SIG-M5 treated with dmso at 0.1 percent for 504 hours (cell line): ENCODE data around the gene AGAP9.
"Not testable (repeated sequence)": the region's sequence is repeated elsewhere in the genome, so short reads cannot be mapped to it uniquely, and the experiment has no call there.

Experiments used
- DNase-seq: peaks from one replicate; lab custom pipeline; 2025; ENCODE audit not compliant: unreplicated experiment; lab: John Stamatoyannopoulos, UW

AGAP9 gene

DNA sequence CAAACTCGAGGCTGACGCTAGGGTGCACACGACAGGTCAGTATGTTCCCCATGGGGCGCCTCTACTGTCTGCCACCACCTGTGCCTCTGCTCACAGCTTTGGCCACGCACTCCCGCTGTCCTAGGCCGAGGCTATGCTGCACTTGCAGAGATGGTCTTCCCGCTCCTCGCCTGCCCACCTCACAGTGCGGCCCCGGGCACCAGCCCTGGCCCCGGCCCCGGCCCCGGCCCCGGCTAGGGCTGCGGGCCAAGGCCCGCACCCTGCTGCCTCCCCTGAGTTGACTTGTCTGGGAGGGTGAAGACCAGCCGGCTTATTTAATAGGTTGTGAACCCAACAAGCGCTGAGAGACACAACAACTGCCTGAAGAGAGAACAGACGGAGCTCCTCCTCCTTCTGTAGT lies at the start of gene AGAP9:
Gene AGAP9, minus strand, starts transcription at position 164 of the 400 bp plus-strand sequence. Its CDS starts 112 bp downstream, at position 52.
- not testable (repeated sequence) for DNase-seq

DNA sequence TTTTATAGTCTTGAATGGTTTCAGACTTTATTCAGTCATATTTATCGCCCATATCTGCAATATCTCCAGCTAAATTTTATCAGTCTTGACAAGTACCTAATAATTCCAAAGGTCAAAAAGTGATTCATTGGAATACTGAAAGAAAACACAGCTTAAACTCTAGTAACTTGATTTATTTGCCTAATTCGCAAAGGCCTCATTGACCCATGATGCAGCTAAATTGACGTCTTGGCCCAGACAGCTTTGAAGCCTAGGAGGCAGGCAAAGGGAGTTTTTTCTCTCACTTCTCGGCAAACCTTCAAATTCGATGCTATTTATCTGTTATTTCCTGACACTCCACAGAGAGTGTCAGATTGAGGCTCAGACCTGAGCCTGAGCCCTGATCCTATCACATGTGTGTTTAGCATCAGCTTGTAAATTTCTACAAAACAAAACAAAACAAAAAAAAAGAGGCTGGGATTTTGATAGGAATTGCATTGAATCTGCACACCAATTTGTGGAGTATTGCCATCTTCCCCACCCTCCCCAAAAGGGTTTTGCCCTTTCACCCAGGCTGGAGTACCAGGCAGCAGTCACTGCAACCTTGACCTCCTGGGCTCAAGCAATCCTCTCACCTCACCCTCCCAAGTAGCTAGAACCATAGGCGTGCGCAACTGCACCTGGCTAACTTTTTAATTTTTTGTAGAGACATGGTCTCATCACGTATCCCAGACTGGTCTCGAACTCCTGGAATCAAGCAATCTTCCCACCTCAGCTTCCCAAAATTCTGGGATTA lies 47.9 kb upstream of the AGAP9 start:
- DNase-seq = not testable (repeated sequence)

DNA sequence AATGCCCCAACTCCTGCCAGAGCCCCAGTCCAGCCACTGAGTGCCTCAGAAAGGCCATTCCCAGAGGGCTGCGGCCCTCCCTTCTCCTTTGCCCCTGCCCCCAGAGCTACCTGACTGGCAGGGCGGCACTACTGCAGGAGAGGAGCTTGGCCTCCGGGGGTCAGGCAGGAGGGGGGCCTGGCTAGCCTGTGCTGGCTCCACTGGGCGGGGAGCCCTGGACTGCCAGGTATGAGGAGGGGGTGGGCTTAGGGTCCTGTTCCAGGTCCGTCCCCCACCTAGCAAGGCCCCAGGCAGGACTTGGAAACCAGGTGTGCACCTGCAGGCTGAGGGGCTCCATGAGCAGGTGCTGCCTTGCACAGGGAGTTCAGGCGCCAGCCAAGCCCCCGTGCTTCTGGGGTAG lies 43.3 kb upstream of the AGAP9 start:
- not testable (repeated sequence) for DNase-seq

DNA sequence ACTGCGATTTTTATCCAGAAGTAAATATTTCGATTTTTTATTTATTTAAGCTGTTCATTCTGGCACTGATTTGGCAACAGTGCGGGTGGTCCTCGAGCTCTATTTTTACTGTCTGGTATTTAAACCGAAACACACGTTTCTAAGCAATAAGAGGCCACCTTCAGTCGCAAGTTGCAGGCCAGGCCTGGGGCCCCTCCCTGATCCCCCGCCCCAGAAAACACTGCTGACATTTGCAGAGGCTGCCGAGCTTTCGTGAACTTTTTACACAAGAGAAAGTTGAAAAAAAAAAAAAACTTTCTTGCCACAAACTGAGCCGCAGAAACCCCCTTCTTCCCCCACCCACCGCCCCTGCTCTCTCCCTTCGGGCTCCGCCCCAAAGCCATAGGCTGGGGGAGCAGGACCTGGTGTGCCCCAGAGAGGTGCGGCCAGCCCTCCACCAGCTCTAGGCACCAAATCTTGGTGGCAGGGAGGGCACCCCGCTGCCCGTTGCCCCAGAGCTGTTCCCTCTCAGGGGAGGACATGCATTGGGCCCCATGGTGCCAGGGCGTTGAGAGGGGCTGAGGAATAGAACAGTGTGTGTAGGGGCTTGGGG lies 42.8 kb upstream of the AGAP9 start:
- not testable (repeated sequence) for DNase-seq

DNA sequence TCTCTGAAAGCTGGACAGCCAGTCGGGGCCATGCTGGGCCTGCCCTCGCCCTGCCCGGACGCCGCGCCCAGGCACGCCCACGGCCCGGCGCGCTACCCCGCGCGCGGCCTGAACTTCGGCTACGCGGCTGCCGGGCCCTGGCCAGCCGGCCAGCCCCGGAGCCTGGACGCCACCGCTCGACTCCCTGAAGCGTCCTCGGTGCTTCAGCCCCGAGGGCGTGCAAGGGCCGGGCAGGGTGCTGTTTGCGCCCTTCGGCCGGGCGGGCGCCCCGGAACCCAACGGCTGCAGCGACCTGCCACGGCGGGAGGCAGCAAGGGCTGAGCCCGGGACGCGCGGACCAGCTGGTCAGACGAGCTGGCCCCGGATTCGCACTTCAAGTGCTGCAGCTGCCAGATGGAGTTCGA lies 42.1 kb upstream of the AGAP9 start:
- not testable (repeated sequence) for DNase-seq

DNA sequence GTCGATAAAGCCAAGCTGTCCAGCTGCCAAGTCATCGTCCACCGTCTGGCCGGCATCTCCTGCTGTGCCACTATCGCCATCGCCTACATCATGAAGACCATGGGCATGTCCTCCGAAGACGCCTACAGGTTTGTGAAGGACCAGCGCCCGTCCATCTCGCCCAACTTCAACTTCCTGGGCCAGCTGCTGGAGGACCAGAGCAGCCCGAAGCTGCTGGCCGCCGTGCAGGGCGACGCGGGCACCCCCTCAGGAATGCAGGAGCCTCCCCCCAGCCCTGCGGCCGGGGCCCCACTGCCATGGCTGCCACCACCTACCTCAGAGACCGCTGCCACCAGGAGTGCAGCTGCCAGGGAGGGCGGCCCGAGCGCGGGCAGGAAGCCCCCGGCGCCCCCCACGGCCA lies 41.5 kb upstream of the AGAP9 start:
- not testable (repeated sequence) for DNase-seq

DNA sequence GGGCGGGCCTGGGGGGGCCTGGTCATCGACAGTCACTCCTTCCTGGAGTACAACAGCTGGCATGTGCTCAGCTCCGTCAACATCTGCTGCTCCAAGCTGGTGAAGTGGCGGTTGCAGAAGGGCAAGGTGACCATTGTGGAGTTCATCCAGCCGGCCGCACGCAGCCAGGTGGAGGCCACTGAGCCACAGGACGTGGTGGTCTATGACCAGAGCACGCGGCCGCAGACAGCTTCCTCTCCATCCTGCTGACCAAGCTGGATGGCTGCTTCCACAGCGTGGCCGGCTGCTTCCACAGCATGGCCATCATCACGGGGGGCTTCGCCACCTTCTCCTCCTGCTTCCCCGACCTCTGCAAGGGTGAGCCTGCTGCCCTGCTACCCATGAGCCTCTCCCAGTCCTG lies 40.9 kb upstream of the AGAP9 start:
- not testable (repeated sequence) for DNase-seq

DNA sequence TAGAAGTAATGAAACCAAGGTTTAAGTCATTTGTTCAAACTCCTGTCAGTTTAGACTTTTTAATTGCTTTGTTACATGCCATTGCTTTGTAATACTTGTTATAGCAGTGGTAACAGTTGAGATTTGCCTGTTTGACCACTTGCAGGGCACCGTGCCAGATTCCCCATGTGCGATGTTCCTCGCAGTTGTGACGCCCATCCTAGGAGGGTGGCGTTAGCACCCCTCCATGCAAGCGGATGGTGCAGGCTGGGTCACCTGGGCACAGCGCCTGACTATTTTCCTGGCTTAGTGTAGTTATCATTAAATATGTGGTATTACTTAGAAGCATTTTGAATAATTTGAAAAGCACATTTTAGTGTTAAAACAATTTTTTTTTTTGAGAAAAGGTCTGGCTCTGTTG lies 37.0 kb upstream of the AGAP9 start:
- not testable (repeated sequence) for DNase-seq

DNA sequence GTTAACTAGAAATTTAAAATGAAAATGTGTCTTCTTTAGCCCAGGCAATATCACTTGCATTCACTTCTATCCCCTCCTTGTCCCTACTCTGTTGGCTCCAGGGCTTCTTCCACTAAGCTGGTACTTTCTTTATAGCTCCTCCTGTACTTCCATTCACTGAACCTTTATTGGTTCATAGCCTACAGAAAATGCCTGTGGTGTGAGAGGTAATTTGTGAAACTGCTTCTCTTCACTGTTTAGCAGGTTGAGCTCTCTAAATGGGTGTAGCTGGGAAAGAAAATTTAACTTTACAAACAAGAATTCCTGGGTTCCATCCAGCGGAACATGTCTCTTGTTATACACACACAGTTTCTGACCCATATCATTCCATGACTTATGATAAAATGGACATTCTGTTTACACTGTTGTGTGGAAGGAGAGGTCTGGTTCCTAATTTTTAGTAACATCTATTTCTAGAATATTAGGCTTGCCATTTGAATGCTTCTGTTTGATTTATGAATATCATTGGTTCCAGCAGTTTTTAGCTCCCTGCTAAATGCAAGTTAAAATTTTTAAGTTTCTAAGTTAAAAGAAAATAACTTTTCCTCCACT lies 36.4 kb upstream of the AGAP9 start:
- not testable (repeated sequence) for DNase-seq

DNA sequence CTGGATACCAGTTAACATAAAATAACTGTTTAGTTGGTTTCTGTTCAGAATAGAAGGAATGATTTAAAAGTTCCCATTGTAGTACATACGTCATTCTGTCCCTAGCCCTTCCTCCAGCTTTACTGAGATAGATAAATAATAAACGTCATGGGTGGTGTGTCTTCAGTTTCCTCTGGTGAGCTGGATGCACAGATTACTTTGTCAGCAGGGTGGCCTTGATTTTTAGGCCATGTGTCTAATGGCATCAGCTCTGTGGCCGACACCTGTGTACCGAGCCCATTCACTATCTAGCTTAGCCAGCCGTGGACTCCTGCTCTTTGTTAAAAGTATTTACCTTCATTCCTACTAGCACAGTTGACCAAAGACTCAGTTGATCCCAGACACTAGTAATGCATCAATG lies 34.7 kb upstream of the AGAP9 start:
- not testable (repeated sequence) for DNase-seq

DNA sequence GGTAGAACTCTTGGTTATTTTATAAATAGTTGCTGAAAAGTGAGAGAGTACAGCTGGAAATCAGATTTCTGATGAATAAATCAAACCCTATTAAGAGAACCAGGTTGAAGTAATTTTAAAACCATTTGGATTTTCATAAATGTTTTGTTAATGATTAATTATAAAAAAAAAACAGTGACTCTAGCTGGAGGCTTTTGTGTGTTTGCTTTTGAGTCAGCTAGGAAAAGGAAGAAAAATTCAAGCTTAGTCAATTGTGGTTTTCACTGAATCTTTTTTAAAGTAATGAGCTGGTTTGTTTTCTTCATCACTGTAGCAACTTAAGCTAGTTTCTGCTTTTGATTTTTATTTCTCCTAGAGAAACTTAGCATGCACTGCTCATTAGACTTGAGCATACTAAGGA lies 34.2 kb upstream of the AGAP9 start:
- DNase-seq = not testable (repeated sequence)

DNA sequence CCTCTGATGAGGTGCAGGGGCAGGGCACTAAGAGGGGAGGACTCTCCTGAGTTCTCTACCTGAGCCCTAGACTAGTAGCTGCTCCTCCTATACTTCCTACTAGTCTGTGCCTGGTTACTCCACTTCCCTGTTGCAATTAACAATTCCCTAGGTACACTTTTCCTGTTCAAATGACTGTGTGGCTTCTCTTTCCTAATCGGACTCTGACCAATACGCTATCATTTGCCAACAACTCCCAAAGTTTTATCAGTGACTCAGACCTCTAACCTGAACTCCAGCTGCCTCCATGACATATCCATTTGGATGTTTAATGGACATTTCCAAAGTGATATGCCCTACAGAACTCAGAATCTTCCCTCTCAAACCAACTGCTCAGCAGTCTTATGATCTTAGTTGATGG lies 31.9 kb upstream of the AGAP9 start:
- not testable (repeated sequence) for DNase-seq

DNA sequence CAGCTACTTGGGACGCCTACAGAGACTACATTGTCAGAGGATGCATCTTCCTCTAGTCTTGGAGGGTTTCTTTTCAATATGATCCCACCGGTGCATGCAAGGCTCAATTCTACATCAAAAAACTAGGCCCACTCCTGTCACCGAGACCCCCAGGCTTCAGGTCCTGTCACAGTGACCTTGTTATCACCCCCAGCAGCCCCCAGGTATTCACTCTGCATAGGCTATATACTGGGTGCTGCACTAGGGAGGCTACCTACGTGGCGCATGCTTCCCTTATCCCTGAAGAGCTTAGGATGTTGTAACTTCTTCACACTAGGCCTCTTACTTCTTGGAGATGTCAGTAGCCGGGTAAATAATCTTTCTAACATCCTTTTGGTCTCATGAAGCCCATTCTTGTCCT lies 31.1 kb upstream of the AGAP9 start:
- not testable (repeated sequence) for DNase-seq

DNA sequence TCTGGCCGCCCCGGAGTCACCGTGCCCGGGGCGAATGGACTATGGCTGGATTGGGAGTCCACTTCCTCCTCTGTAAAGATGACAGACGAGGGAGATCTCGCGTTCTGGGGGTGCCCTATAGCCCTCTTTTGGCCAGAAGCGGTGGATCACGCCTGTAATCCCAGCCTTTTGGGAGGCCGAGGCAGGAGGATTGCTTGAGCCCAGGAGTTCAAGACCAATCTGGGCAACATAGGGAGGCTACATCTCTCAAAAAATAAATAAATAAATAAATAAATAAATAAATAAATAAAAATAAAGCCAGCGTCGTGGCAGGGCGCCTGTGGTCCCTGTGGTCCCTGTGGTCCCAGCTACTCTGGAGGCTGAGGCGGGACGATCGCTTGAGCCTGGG lies 30.4 kb upstream of the AGAP9 start:
- DNase-seq = not testable (repeated sequence)

DNA sequence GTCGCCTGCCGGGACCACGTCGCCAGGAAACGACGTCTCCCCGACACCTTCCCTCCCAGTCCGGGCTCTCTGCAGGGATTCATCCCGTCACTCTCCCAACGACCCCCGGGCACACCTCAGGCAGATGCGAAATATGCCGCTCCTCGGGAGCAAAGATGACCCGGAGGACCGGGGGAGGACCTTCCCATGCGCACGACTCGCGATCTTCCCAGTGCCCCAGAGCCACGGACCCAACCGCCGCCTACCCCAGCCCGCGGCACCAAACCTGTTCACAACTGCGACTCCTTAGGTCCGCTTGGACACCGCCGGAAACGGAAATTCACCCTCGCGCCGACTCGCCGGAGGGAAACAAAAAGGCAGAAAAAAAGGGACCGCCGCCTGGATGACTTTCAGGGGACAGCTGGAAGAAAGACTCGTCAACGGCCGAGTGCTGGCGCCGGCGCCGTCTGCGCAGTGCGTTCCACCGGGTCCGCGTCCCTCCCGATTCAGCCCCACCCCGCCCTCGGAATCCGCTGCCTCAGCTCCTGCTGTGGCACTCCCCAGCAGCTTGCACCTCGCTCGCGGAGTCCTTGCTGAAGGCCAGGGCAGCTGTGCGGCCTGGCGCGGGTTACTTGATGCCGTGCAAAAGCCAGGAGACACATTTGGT lies 29.9 kb upstream of the AGAP9 start:
- peak; percentile 25 for DNase-seq

DNA sequence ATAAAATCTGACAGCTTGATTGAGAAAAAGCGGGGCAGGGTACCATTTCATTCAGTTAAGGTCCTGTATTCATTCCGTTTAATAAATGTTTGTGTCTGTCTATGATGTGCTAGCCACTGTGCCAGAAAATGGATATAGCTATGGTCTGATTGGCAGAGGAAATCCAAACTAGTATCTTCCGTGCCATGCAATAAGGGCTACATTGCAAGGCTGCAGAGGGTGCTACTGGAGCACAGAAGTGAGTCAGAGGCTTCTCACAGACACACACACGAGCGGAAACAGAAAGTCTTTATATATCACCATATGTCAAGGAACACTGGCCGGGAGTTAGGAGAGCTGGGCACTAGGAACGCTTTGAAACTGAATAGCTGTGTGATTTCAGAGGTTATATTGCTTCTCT lies 29.3 kb upstream of the AGAP9 start:
- DNase-seq = not testable (repeated sequence)

DNA sequence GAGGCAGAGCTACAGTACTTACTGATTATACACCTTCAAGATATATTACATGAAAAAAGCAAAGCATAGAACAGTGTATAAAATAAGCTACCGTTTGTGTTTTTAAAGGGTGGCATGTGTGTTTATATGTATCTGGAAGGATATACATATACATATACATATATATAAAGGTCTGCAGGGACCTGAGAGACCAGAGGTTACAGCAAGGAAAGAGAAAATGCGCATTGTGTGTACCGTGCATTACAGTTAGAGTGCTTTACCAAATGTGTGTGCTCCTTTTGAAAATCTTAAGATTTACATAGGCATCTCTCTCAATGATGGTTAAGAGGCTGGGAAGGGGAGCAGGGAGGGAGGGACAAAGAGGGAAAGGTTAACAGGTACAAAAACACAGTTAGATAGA lies 23.8 kb upstream of the AGAP9 start:
- DNase-seq = not testable (repeated sequence)

DNA sequence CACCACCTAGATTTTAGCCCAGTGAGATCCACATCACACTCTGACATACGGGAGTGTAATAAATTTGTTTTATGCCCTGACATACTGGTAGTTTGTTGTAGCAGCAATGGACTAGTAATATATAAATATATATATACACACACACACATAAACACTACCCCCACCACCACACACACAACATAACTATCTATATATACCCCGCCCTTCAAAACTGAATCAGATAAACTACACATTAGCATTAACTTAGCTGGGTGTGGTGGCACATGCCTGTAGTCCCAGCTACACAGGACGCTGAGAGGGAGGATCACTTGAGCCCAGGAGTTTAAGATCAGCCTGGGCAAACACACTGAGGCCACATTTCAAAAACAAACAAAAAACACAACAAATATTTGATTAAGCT lies 13.0 kb upstream of the AGAP9 start:
- not testable (repeated sequence) for DNase-seq

DNA sequence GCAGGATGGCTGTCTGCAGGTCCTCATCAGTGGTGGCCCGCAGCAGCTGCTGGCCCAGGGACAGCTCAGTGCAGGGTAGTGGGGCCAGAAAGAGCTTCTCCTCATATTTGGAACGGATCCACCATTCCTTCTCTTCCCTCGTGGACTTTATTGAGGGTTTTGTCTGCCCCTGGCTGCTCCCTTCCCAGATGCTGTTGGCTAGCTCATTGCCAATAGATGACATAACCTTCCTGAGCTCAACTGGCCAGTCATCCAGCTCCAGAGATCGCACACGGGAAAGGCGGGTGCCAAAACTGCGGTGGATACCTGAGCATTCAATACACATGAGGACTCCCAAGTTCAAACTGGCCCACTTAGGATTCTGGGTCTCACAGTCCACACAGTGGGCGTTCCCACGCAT lies 21.1 kb downstream of the AGAP9 start:
- DNase-seq = not testable (repeated sequence)

DNA sequence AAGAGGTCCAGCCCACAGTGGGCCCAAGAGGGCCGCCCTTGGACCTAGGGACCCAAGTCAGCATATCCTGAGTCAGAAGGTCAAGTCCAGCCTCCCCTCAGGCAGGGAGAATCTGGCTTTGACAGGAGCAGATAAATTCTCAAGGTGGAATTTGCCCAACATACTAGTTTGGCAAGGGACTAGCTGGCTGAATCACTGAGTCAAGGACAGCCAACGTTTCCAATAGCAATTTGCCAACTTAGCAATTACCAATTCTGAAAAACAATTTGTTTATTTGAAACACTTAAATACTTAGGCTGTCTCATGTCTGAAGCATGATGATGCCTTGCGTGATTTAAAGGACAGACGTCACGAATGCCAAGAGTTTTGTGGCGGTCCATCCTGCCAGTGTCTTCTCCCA lies 29.2 kb downstream of the AGAP9 start:
- not testable (repeated sequence) for DNase-seq

DNA sequence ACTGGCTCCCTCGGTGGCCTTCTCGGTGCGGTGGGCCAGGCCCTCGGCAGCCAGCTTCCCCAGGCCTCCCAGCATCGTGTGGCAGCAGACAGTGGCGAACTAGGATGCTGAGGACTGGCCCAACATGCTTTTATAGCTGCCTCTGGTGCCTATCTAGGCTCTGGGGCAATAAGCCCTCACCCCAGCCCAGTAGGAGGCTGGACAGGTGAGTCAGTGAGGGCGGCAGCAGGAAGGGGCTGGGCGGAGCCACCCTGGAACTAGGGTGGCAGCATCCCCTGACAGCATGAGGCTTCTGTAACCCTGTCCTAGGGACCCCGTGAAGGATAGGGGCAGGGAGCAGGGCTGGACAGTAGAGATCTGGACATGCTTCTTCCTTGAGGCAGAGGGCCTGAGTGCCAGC lies 31.8 kb downstream of the AGAP9 start, which contains the start of gene FAM25G:
Gene FAM25G, minus strand, starts transcription at position 101 of the 400 bp plus-strand sequence. Its CDS starts 26 bp downstream, at position 75.
- DNase-seq = not testable (repeated sequence)
